GM12864 (cell line): ENCODE measurements around the gene TMEM43.

Source experiments
- DNase-seq: peaks from one replicate; pipeline ENCODE4 v3.0.0-alpha.2; 2011; ENCODE audit warnings: low read depth
- H3K4me3 ChIP-seq: 2 replicates; pipeline ENCODE4 v1.5.1; 2011; ENCODE audit warnings: mild to moderate bottlenecking, low read depth, low read length, control low read depth
- TF ChIP-seq, protein P1 (sequence below): IDR thresholded peaks from 2 replicates; pipeline ENCODE4 v1.5.1; 2011; ENCODE audit warnings: low read depth, mild to moderate bottlenecking, moderate library complexity, low read length, control low read depth, inconsistent platforms; ENCODE audit errors: missing control alignments

The TMEM43 gene

DNA sequence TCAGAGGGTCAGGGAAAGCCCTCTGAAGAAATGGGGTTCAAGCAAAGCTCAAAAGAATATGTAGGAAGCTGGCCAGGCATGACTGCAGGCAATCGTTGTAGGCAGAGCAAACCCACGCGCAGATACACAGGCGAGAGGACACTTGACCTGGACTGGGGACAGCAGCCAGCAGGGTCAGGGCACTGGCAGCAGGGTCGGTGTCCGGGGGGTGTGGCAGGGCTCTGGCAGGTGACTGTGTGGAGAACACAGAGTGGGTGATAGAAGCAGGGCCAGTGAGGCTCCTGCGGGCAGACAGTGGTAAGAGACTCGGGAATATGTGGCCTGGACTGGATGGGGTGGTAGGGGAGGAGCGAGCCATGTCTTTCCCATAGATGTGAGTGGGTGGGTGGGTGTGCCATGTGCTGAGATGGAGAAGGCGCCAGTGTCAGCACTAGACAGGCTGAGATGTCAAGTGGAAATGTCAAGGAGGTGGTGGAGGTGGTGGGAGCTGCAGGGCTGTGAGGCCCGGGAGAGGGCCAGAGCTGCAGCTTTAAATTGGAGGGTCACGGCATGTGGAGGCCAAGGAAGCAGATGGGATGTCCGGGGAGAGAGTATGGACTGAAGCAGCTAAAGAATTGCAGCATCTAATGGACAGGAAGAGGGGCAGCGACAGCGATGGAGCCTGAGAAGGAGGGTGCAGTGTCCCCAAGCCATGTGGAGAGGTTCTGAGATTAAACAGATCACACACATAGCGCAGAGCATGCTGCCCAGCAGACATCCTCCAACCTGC, 13.4 kb downstream of the TMEM43 start:
- no peak overlapping the region for H3K4me3 ChIP-seq
- TF ChIP-seq, protein P1, sequence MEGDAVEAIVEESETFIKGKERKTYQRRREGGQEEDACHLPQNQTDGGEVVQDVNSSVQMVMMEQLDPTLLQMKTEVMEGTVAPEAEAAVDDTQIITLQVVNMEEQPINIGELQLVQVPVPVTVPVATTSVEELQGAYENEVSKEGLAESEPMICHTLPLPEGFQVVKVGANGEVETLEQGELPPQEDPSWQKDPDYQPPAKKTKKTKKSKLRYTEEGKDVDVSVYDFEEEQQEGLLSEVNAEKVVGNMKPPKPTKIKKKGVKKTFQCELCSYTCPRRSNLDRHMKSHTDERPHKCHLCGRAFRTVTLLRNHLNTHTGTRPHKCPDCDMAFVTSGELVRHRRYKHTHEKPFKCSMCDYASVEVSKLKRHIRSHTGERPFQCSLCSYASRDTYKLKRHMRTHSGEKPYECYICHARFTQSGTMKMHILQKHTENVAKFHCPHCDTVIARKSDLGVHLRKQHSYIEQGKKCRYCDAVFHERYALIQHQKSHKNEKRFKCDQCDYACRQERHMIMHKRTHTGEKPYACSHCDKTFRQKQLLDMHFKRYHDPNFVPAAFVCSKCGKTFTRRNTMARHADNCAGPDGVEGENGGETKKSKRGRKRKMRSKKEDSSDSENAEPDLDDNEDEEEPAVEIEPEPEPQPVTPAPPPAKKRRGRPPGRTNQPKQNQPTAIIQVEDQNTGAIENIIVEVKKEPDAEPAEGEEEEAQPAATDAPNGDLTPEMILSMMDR, result no peak
- DNase-seq, result no peak

- DNase-seq, result no peak
- TF ChIP-seq, protein P1, result no peak
- H3K4me3 ChIP-seq, result no peak overlapping the region
Measured at GRCh38 chr3:14138878-14139655, 14.2 kb downstream of the TMEM43 start.

DNA sequence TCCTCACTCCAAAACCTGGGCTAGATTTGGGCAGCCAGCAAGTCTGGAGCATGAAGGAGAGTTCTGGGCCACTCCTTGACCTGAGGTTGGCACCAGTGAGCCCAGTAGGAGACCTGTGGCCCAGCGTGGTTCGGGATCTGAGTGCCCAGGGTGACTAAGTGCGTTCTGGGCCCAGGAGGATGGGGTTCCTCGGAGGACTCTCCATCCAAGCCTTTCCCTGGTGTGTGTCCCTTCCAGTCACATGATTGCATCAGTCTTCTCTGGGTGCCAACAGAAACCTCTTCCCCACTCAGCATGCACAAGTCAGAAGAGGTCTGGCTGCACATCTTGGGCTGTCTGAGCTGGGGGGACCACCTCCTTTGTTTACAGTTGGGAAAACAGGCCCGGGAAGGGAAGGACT, 14.9 kb downstream of the TMEM43 start:
- no peak overlapping the region for H3K4me3 ChIP-seq
- TF ChIP-seq, protein P1, result no peak
- DNase-seq, result no peak

- DNase-seq, result no peak
- TF ChIP-seq, protein P1, result no peak
- no peak overlapping the region for H3K4me3 ChIP-seq
Measured at GRCh38 chr3:14140668-14141067, 15.8 kb downstream of the TMEM43 start.

GRCh38 chr3:14141144-14141543, 16.3 kb downstream of the TMEM43 start:
- DNase-seq, result no peak
- TF ChIP-seq, protein P1, result no peak
- H3K4me3 ChIP-seq, result no peak overlapping the region

DNA sequence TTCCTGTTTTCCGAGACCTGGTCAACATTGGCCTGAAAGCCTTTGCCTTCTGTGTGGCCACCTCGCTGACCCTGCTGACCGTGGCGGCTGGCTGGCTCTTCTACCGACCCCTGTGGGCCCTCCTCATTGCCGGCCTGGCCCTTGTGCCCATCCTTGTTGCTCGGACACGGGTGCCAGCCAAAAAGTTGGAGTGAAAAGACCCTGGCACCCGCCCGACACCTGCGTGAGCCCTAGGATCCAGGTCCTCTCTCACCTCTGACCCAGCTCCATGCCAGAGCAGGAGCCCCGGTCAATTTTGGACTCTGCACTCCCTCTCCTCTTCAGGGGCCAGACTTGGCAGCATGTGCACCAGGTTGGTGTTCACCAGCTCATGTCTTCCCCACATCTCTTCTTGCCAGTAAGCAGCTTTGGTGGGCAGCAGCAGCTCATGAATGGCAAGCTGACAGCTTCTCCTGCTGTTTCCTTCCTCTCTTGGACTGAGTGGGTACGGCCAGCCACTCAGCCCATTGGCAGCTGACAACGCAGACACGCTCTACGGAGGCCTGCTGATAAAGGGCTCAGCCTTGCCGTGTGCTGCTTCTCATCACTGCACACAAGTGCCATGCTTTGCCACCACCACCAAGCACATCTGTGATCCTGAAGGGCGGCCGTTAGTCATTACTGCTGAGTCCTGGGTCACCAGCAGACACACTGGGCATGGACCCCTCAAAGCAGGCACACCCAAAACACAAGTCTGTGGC, 16.9 kb downstream of the TMEM43 start:
- TF ChIP-seq, protein P1, result no peak
- no peak overlapping the region for H3K4me3 ChIP-seq
- no peak for DNase-seq
